Right renal cortex interstitium (tissue), 3 donors: ENCODE results near the gene GAL3ST3. TPM values are rescaled to one million over a fixed set of nuclear protein-coding genes. Genes with fewer than 3 reads are reported as not detected.

ENCODE experiments used
- DNase-seq, 3 donors: peaks; one replicate each; pipeline ENCODE4 v3.0.0-alpha.2; 2013; ENCODE audit warnings: low read depth in 3 of 3, low spot score in 2 of 3
- polyA plus RNA-seq, 3 donors: library from polyadenylated mRNA; unstranded; fragments of 120-200 nt; gene quantifications; one replicate each; pipeline ENCODE4 v1.2.1, GENCODE V29; 2013; ENCODE audit not compliant: insufficient read length in 3 of 3

GAL3ST3 gene
- polyA plus RNA-seq, 3 donors, result 4.0 to 4.6 (median 4.0) TPM

- no peak for DNase-seq
Observed at GRCh38 chr11:65997286-65997685, 51.7 kb downstream of the GAL3ST3 start.

GRCh38 chr11:65992056-65992455 lies 56.9 kb downstream of the GAL3ST3 start:
- DNase-seq, result no peak

Other genes with a start within 250 kb of the GAL3ST3 start
- 1 to 10 TPM; 1.3 to 2.7 (median 1.6) TPM for gene SNX32, start 215.2 kb downstream of the GAL3ST3 start, polyA plus RNA-seq
- 100 to 1,000 TPM; 744 to 846 (median 760) TPM for gene CFL1, start 191.0 kb downstream of the GAL3ST3 start, polyA plus RNA-seq
- 10 to 100 TPM; 43.5 to 50.8 (median 48.1) TPM for gene MUS81, start 188.7 kb downstream of the GAL3ST3 start, polyA plus RNA-seq
- gene EFEMP2, start 176.4 kb downstream of the GAL3ST3 start, polyA plus RNA-seq, result 10 to 100 TPM; 95.8 to 98.0 (median 96.3) TPM
- 1 to 10 TPM; 1.0 to 1.2 (median 1.2) TPM for gene CTSW, start 169.3 kb downstream of the GAL3ST3 start, polyA plus RNA-seq
- gene FIBP, start 160.7 kb downstream of the GAL3ST3 start, polyA plus RNA-seq, result 10 to 100 TPM; 90.0 to 97.3 (median 94.2) TPM
- 1 to 10 TPM; 6.7 to 8.3 (median 8.0) TPM for gene CCDC85B, start 158.5 kb downstream of the GAL3ST3 start, polyA plus RNA-seq
- under 1 TPM in 1 of 3 donors, not detected in 2; 0.11 TPM for gene FOSL1, start 148.8 kb downstream of the GAL3ST3 start, polyA plus RNA-seq
- gene C11orf68, start 130.1 kb downstream of the GAL3ST3 start, polyA plus RNA-seq, result 10 to 100 TPM; 33.8 to 38.1 (median 36.0) TPM
- gene DRAP1, start 129.7 kb downstream of the GAL3ST3 start, polyA plus RNA-seq, result 10 to 100 TPM; 65.8 to 84.6 (median 75.8) TPM
- gene TSGA10IP, start 103.7 kb downstream of the GAL3ST3 start, polyA plus RNA-seq, result not detected
- gene SART1, start 87.4 kb downstream of the GAL3ST3 start, polyA plus RNA-seq, result 10 to 100 TPM; 42.9 to 43.7 (median 43.2) TPM
- 10 to 100 TPM; 25.8 to 31.3 (median 29.9) TPM for gene EIF1AD, start 47.0 kb downstream of the GAL3ST3 start, polyA plus RNA-seq
- gene BANF1, start 46.7 kb downstream of the GAL3ST3 start, polyA plus RNA-seq, result 100 to 1,000 TPM; 263 to 275 (median 271) TPM
- not detected for gene CST6, start 37.2 kb downstream of the GAL3ST3 start, polyA plus RNA-seq
- not detected for gene CATSPER1, start 22.7 kb downstream of the GAL3ST3 start, polyA plus RNA-seq
- 100 to 1,000 TPM; 255 to 281 (median 256) TPM for gene SF3B2, start 3.2 kb upstream of the GAL3ST3 start, polyA plus RNA-seq
- 10 to 100 TPM; 44.0 to 50.8 (median 45.6) TPM for gene PACS1, start 21.1 kb upstream of the GAL3ST3 start, polyA plus RNA-seq
- gene KLC2, start 208.5 kb upstream of the GAL3ST3 start, polyA plus RNA-seq, result 10 to 100 TPM; 17.0 to 19.8 (median 18.2) TPM
- gene RAB1B, start 219.5 kb upstream of the GAL3ST3 start, polyA plus RNA-seq, result 100 to 1,000 TPM; 116 to 135 (median 123) TPM
- 1 to 10 TPM; 2.6 to 3.3 (median 2.8) TPM for gene CNIH2, start 229.0 kb upstream of the GAL3ST3 start, polyA plus RNA-seq
- 10 to 100 TPM; 44.4 to 49.6 (median 45.8) TPM for gene YIF1A, start 240.0 kb upstream of the GAL3ST3 start, polyA plus RNA-seq
- gene TMEM151A, start 242.7 kb upstream of the GAL3ST3 start, polyA plus RNA-seq, result not detected